Measurements from ENCODE around the gene ENTREP1. TPM values are rescaled to one million over a fixed set of nuclear protein-coding genes. Genes with fewer than 3 reads are reported as not detected.
A peak's percentile ranks its signal among the peaks of the same experiment; 100 is the strongest.

The ENTREP1 gene
- total and polyA plus RNA-seq, 8 donors = 2.0 to 40.2 (median 11.3) TPM

- DNase-seq = no peak
- WGBS, 5 donors = 71 to 93% (median 84%) methylated on average over 7 to 10 of the region's 10 CpGs
- Histone ChIP-seq H3K4me1 (no peaks in the 10 kb centered on the region), H3K27ac (no peak overlapping the region), H3K9me3 (no peaks in the 10 kb centered on the region), H3K36me3 (no peaks in the 10 kb centered on the region), H3K27me3 (no peaks in the 10 kb centered on the region), H3K4me3 (no peak overlapping the region)
- TF ChIP-seq EP300 (IDR thresholded peaks at IDR 0.05) = no peak
- TF ChIP-seq CTCF (IDR thresholded peaks at IDR 0.05) = no peak
- TF ChIP-seq POLR2A (IDR thresholded peaks at IDR 0.05) = no peak
- no peak for TF ChIP-seq POLR2AphosphoS5 (IDR thresholded peaks at IDR 0.05)
- intact Hi-C loops (cut with DNase I; ENCODE audit: low total_unique reads) = loop anchor here (10.0 kb wide), 1 partner anchor 454 kb away; no protein-coding TSS in a partner anchor
Observed at GRCh38 chr9:69420611-69421270, 95.7 kb downstream of the ENTREP1 start.

- DNase-seq = peak; percentile 56 to 86
- TF ChIP-seq CTCF (IDR thresholded peaks at IDR 0.05) (peak in 5 of 7 experiments; percentile 68 to 85 (median 78)), POLR2AphosphoS5 (IDR thresholded peaks at IDR 0.05) (no peak), EP300 (IDR thresholded peaks at IDR 0.05) (no peak)
- Histone ChIP-seq H3K4me1 (no peaks in the 10 kb centered on the region), H3K36me3 (no peaks in the 10 kb centered on the region), H3K9me3 (no peaks in the 10 kb centered on the region), H3K27ac (no peak overlapping the region), H3K27me3 (no peaks in the 10 kb centered on the region), H3K4me3 (no peak overlapping the region)
- intact Hi-C loops (cut with DNase I; ENCODE audit: low total_unique reads) = loop anchor here (2.0 to 10.0 kb wide), 2 partner anchors 129 to 453 kb away; no protein-coding TSS in a partner anchor
- 54 to 62% (median 58%) methylated on average over 16 of the region's 16 CpGs for WGBS, 5 donors
Observed at GRCh38 chr9:69421908-69422801, 97.1 kb downstream of the ENTREP1 start.

- no peak overlapping the region for H3K4me3 ChIP-seq
- peaks cover 0 to 3% (median 0%) of the 10 kb centered on the region in 4 donors for H3K36me3 ChIP-seq
- no peaks in the 10 kb centered on the region for H3K9me3 ChIP-seq
- no peaks in the 10 kb centered on the region for H3K4me1 ChIP-seq
- no peak overlapping the region for H3K27ac ChIP-seq
- 78 to 86% (median 83%) methylated on average over 17 of the region's 17 CpGs for WGBS, 5 donors
- TF ChIP-seq CTCF (IDR thresholded peaks at IDR 0.05) = no peak
- no peak for TF ChIP-seq POLR2AphosphoS5 (IDR thresholded peaks at IDR 0.05)
- TF ChIP-seq EP300 (IDR thresholded peaks at IDR 0.05) = no peak
- no peak for TF ChIP-seq POLR2A (IDR thresholded peaks at IDR 0.05)
- DNase-seq = no peak
- intact Hi-C loops (cut with DNase I; ENCODE audit: low total_unique reads) = loop anchor here (10.0 kb wide), 1 partner anchor 450 kb away; no protein-coding TSS in a partner anchor
- no peaks in the 10 kb centered on the region for H3K27me3 ChIP-seq
Observed at GRCh38 chr9:69425136-69425801, 100.3 kb downstream of the ENTREP1 start.

- H3K27me3 ChIP-seq = no peaks in the 10 kb centered on the region
- TF ChIP-seq POLR2AphosphoS5 (IDR thresholded peaks at IDR 0.05) = no peak
- no peak for TF ChIP-seq CTCF (IDR thresholded peaks at IDR 0.05)
- TF ChIP-seq POLR2A (IDR thresholded peaks at IDR 0.05) = no peak
- no peak for TF ChIP-seq EP300 (IDR thresholded peaks at IDR 0.05)
- intact Hi-C loops (cut with DNase I; ENCODE audit: low total_unique reads) = loop anchor here (10.0 kb wide), 1 partner anchor 448 kb away; no protein-coding TSS in a partner anchor
Observed at GRCh38 chr9:69427286-69427685, 102.3 kb downstream of the ENTREP1 start.

More at GRCh38 chr9:69427286-69427685, 102.3 kb downstream of the ENTREP1 start:
- H3K27ac ChIP-seq = no peak overlapping the region
- DNase-seq = no peak
- no peaks in the 10 kb centered on the region for H3K9me3 ChIP-seq
- H3K4me1 ChIP-seq = no peaks in the 10 kb centered on the region
- WGBS, 5 donors = 63 to 81% (median 76%) methylated on average over 4 of the region's 4 CpGs
- H3K4me3 ChIP-seq = no peak overlapping the region
- peaks cover 0 to 12% (median 0%) of the 10 kb centered on the region in 4 donors for H3K36me3 ChIP-seq

All from stomach (tissue), 9 donors.